ENCODE results near the gene GLUD1. TPM values are rescaled to one million over a fixed set of nuclear protein-coding genes. Genes with fewer than 3 reads are reported as not detected.

Gene GLUD1
- total and polyA plus RNA-seq, 3 donors from 2014 or later: 51.9 to 64.4 (median 62.5) TPM

DNA sequence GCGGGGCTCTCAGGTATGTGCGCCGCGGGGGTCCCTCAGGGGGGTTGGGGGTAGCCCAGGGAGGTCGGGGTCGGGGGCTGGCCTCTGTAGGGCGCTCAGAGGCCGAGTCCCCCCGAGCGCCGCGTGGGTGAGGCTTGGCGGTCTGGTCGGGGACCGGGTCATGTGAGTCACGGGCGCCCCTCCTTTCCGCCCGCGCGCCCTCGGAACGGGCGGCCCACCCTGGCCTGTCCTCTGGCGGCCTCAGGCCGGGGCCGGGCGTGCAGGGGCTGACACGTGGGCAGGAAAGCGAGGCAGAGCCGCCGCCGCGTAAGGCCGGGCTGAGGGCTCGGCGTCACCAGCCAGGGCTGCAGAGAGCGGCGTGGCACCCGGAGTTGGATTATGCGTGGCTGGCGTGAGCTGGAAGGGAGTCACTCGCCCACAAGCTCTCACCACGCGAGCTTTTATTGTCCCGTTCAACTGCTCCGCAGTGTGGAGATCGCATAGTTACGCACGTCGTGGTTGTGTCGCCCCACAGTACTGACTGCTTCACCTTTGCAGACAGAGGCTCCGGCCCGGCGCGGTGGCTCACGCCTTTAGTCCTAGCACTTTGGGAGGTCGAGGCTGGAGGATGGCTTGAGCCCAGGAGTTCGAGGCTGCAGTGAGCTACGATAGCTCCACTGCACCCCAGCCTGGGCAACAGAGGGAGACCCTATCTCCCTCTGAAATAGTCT, 748 bp upstream of the GLUD1 start:
- DNase-seq: peak; percentile 81
- Histone ChIP-seq H3K27ac (peak overlapping the region; percentile 92 to 97), H3K4me3 (peak overlapping the region; percentile 88 to 92), H3K36me3 (ENCODE audit: low read depth, missing control alignments) (no peaks in the 10 kb centered on the region), H3K9me3 (no peaks in the 10 kb centered on the region), H3K27me3 (no peaks in the 10 kb centered on the region), H3K4me1 (peaks cover 10% of the 10 kb centered on the region)
- TF ChIP-seq, protein P1, sequence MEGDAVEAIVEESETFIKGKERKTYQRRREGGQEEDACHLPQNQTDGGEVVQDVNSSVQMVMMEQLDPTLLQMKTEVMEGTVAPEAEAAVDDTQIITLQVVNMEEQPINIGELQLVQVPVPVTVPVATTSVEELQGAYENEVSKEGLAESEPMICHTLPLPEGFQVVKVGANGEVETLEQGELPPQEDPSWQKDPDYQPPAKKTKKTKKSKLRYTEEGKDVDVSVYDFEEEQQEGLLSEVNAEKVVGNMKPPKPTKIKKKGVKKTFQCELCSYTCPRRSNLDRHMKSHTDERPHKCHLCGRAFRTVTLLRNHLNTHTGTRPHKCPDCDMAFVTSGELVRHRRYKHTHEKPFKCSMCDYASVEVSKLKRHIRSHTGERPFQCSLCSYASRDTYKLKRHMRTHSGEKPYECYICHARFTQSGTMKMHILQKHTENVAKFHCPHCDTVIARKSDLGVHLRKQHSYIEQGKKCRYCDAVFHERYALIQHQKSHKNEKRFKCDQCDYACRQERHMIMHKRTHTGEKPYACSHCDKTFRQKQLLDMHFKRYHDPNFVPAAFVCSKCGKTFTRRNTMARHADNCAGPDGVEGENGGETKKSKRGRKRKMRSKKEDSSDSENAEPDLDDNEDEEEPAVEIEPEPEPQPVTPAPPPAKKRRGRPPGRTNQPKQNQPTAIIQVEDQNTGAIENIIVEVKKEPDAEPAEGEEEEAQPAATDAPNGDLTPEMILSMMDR (IDR thresholded peaks at IDR 0.05): no peak
- TF ChIP-seq POLR2A (IDR thresholded peaks at IDR 0.05): no peak
- intact Hi-C loops (cut with DNase I; ENCODE audit: low total_unique reads): loop anchor here (10.0 kb wide), 1 partner anchor 121 kb away; no protein-coding TSS in a partner anchor
- WGBS, 2 donors: 0 to 1% methylated on average over 20 to 44 of the region's 60 CpGs

DNA sequence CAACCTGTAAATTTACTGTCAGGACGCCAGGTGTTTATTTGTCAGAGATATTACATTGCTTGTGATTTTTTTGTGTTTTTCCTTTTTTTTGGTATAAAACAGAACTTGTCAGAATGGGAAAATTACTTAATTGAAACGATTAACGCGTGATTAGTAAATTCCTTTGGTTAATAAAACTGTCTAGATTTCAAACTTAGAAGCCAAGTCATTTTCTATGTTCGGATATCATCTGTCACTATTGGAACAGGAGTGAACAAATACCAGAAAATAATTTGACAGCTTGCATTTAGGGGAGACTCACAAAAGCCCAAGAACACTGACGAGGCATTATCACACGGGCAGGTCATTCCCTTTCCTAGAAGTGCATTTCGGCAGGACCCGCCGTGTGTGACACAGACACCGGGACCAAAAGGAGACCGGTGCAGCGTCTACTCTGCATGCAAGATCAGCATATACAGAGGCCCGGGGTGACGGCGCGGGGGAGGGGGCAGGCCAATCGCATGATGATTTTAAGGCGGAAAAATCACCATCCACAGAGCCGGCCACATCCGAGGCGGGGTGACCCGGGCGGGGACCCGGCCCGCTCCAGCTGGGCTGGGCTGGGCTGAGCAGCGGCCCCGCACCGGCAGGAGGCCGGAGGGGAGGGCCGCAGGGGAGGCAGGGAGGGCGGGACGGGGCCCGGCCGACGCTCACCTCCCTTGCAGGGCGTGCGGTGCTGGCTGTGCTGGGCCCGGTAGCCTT, 841 bp downstream of the GLUD1 start:
- TF ChIP-seq, protein P1 (IDR thresholded peaks at IDR 0.05): no peak
- TF ChIP-seq POLR2A (IDR thresholded peaks at IDR 0.05): no peak
- H3K4me3 ChIP-seq: peak overlapping the region; percentile 88 to 92
- WGBS, 2 donors: 0 to 1% methylated on average over 26 to 36 of the region's 39 CpGs
- peak; percentile 76 for DNase-seq
- no peaks in the 10 kb centered on the region for H3K27me3 ChIP-seq
- peaks cover 10% of the 10 kb centered on the region for H3K4me1 ChIP-seq
- intact Hi-C loops (cut with DNase I; ENCODE audit: low total_unique reads): loop anchor here (10.0 kb wide), 1 partner anchor 119 kb away; no protein-coding TSS in a partner anchor
- peak overlapping the region; percentile 76 to 97 for H3K27ac ChIP-seq
- no peaks in the 10 kb centered on the region for H3K36me3 ChIP-seq (ENCODE audit: low read depth, missing control alignments)
- H3K9me3 ChIP-seq: no peaks in the 10 kb centered on the region

DNA sequence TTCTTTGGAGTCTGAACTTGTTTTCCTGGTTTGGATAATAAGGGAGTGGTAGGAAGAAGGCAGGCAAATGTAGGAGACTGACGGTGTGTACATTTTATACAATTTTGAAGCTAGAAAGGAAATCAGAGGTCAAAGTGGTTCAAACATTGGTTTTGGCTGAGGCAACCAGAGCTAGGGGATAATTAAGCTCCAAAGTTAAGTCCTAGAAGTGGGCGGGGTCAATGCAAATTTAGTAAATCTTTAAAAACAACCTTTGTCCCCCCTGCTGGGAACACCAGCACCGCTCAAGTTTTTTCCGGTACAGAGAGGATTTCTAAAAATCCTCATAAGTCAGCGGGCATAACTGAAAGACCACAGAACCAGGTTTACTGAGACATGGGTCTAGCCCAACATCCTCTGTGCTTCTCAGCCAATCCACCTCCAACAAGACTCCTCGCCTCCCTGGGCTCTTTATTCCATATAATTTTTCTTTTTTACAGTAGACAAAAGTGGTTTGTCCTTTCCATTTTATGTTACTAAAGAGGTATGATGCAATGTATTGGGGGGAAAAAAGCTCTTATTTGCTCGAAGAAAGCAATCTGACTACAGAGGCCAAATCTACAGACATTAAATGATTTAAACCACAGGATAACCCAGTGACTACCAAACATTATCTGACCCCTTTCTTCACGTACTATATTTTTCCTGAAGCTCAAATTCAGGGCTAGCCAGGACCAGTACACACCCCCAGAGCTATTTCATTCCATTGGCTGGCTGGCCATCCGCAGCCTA, 1.6 kb downstream of the GLUD1 start:
- DNase-seq: no peak
- 1 to 3% methylated on average over 9 of the region's 9 CpGs for WGBS, 2 donors
- Histone ChIP-seq H3K36me3 (ENCODE audit: low read depth, missing control alignments) (no peaks in the 10 kb centered on the region), H3K27ac (peak overlapping the region; percentile 76 to 97), H3K9me3 (no peaks in the 10 kb centered on the region), H3K27me3 (no peaks in the 10 kb centered on the region), H3K4me1 (peaks cover 10% of the 10 kb centered on the region), H3K4me3 (peak overlapping the region; percentile 88 to 92)
- intact Hi-C loops (cut with DNase I; ENCODE audit: low total_unique reads): loop anchor here (10.0 kb wide), 1 partner anchor 118 kb away; no protein-coding TSS in a partner anchor
- TF ChIP-seq, protein P1 (IDR thresholded peaks at IDR 0.05): no peak
- no peak for TF ChIP-seq POLR2A (IDR thresholded peaks at IDR 0.05)

DNA sequence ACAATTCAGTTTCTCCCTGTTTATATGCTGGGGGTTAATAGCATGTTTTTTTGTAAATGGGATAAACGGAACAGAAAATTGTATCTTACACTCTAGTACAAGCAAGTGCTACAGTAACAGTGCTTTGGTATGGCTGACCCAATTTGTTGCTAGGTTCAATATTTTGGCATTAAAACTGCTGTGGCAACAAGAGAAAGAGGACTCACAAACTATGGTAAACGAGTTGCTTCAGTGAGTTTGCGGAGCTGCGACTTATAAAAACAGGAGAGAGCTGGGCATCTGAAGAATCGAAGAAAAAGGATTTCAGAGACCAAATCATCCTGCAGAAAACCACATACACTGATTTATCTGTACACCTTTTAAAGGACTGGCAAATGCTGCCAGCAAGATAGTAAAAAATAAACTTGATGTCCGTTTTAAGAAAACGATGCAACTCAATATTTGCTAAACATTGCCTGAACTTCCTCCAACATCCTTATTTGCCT, 2.2 kb downstream of the GLUD1 start:
- WGBS, 2 donors: 10 to 17% methylated on average over 7 of the region's 7 CpGs
- Histone ChIP-seq H3K36me3 (ENCODE audit: low read depth, missing control alignments) (no peaks in the 10 kb centered on the region), H3K9me3 (no peaks in the 10 kb centered on the region), H3K27me3 (no peaks in the 10 kb centered on the region), H3K4me1 (peaks cover 10% of the 10 kb centered on the region), H3K4me3 (peak overlapping the region in 1 of 2 donors; percentile 92), H3K27ac (peak overlapping the region in 1 of 2 donors; percentile 97)
- intact Hi-C loops (cut with DNase I; ENCODE audit: low total_unique reads): loop anchor here (10.0 kb wide), 1 partner anchor 118 kb away; no protein-coding TSS in a partner anchor
- TF ChIP-seq POLR2A (IDR thresholded peaks at IDR 0.05): no peak
- TF ChIP-seq, protein P1 (IDR thresholded peaks at IDR 0.05): no peak
- no peak for DNase-seq

All from testis (tissue), 3 donors.